HG03558 (cell line): ENCODE results near the gene PTPRS.

Source experiments
- ATAC-seq: cut with Tn5 transposase; IDR thresholded peaks from one replicate; pipeline ENCODE4 v1.9.1; 2021; ENCODE audit warnings: moderate number of reproducible peaks; ENCODE audit not compliant: unreplicated experiment; ENCODE audit errors: extremely low read depth

PTPRS gene

GRCh38 chr19:5313307-5313706 is 27.3 kb downstream of the PTPRS start:
- no peak for ATAC-seq

- ATAC-seq, result no peak
Observed at GRCh38 chr19:5312058-5312457, 28.6 kb downstream of the PTPRS start.

DNA sequence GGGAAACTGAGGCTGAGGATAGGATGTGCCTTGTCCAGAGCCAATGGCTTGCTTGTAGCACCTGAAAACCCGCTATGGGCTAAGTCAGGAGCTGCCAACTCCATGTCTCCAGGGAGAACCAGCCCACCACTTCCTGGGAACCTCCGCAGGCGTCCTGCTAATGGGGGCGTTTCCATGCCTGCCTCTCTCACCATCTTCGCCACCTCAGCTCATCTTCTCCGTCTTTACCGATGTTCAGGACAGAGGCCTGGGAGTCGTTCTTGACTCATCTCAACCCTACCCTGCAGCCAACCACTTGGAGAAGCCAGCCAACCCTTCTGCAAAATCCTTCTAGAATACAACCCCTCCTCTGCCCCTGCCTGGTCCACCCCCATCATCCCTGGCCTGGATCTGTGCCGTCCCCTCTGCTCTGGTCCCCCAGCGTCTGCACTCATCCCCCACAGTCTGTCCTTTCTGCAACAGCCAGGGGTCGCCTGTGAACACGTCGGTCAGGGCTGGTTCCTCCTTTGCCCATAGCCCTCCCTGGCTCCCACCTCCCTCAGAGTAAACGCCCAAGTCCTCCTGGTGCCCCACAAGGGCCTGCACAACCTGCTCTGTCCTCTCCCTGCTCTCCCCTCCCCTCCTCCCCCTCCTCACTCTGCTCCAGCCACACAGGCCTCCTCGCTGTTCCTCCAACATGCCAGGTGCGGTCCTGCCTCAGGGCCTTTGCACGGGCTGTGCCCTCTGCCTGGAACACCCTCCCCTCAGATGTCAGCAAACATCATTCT is 31.0 kb downstream of the PTPRS start:
- no peak for ATAC-seq

GRCh38 chr19:5308451-5309437 is 31.9 kb downstream of the PTPRS start:
- ATAC-seq, result no peak

GRCh38 chr19:5307655-5308054 is 33.0 kb downstream of the PTPRS start:
- no peak for ATAC-seq

GRCh38 chr19:5305163-5305562 is 35.4 kb downstream of the PTPRS start:
- no peak for ATAC-seq

- ATAC-seq, result no peak
Observed at GRCh38 chr19:5304486-5304885, 36.1 kb downstream of the PTPRS start.

- ATAC-seq, result no peak
Observed at GRCh38 chr19:5303208-5303607, 37.4 kb downstream of the PTPRS start.

DNA sequence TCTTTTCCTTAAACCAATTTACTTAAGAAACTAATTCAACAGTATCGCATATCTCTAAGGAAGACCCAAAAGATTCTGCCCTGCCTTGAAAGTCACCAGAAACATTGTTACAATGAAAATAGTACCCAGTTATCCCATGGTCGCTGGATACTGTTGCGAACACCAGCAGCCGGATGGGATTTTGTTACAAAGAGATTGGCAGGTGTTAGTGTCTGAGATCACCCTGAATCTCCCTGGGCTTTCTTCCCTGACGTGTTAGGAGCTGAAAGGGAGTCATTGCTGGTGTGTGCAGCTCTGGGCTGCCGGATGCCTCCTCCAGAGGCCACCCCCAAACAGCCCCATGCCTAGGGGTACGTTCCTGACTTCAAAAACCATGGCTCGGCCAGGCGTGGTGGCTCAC is 38.2 kb downstream of the PTPRS start:
- ATAC-seq, result no peak

DNA sequence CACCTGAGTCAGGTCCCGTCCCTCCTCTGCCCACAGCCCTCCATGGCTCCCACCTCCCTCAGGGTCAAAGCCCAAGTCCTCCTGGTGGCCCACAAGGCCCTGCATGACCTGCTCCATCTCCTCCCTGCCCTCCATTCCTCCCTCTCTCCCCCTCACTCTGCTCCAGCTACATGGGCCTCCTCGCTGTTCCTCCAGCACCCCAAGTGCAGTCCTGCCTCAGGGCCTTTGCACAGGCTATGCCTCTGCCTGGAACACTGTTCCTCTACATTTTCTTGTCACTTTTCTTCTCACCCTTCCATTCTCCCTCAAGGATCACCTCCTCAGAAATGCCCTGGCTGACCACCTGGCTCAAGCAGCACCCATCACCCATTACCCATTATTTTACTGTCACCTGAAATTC is 41.5 kb downstream of the PTPRS start:
- ATAC-seq, result no peak

- ATAC-seq, result no peak
Observed at GRCh38 chr19:5298471-5298901, 42.1 kb downstream of the PTPRS start.

DNA sequence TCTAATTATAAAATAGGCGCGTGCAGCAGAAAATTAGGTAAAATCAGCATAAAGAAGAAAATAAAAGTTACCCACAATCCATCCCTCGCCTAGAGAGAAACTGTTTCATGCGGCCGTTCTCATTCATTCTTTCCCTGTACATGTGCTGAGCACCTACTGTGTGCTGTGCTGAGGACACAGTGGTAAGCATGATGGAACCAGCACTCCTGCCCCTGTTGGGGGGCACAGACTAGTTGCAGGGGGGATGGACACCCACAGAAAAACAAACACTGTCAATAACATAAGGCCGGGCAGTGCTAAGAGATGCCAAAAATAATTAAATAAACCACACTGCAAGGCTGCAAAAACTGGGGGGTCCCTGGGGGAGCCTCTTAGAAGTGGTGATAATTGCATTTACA is 43.3 kb downstream of the PTPRS start:
- ATAC-seq, result no peak

- no peak for ATAC-seq
Observed at GRCh38 chr19:5296457-5297271, 43.9 kb downstream of the PTPRS start.

GRCh38 chr19:5296021-5296420 is 44.6 kb downstream of the PTPRS start:
- ATAC-seq, result no peak

DNA sequence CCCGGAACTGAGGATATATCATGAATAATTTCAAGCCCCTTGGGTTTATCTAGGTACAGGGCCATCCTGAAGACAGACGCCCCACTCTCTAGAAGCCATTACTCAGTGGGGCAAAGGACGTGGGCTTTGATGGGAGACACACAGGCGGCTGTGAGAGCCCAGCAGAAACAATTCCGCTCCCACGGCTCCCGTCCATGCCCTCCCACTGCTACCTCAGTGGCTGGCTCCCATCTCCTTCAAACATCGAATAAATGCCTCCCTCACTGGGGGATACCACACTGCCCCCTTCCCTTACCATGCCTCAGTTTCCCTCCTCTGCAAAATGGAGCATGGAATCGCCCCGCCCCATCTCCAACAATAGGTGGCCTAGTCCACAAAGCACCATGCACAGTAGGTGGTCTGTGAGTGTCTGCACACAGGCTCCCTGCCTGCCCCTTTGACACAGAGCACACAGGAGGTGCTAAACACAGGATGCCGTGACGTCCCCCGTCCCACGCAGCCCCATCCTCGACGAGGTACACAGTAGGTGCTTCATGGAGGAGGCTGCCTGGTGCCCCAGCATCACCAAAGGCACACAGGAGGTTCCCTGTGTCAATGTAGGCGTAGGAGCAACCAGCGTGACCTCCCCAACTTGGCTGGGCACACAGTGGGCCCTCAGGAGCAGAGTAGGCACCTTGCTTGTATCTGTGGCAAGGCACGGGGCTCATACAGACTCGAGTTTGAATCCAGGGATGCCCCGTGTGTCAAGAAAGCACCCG is 46.0 kb downstream of the PTPRS start:
- no peak for ATAC-seq

- no peak for ATAC-seq
Observed at GRCh38 chr19:5293612-5294378, 46.8 kb downstream of the PTPRS start.

GRCh38 chr19:5292822-5293611 is 47.6 kb downstream of the PTPRS start:
- ATAC-seq, result no peak

GRCh38 chr19:5292453-5292821 is 48.2 kb downstream of the PTPRS start:
- ATAC-seq, result no peak
